GM21526 (cell line): ENCODE measurements around the gene XK.
"Not testable (repeated sequence)": the region's sequence is repeated elsewhere in the genome, so short reads cannot be mapped to it uniquely, and the experiment has no call there.

Experiments
- ATAC-seq: cut with Tn5 transposase; IDR thresholded peaks from one replicate; pipeline ENCODE4 v1.9.1; 2021; ENCODE audit warnings: moderate library complexity; ENCODE audit not compliant: unreplicated experiment, low FRiP score

The XK gene

GRCh38 chrX:37752281-37752680, 66.7 kb downstream of the XK start:
- ATAC-seq, result no peak

GRCh38 chrX:37752936-37753335, 67.3 kb downstream of the XK start:
- no peak for ATAC-seq

GRCh38 chrX:37753384-37753783, 67.8 kb downstream of the XK start:
- no peak for ATAC-seq

- peak; percentile 20 for ATAC-seq
These were observed 68.9 kb downstream of the XK start for GRCh38 chrX:37754516-37754915.

- ATAC-seq, result peak; percentile 91
These were observed 69.4 kb downstream of the XK start for GRCh38 chrX:37755025-37755424.

GRCh38 chrX:37757082-37757481, 71.5 kb downstream of the XK start:
- no peak for ATAC-seq

GRCh38 chrX:37759351-37759750, 73.8 kb downstream of the XK start:
- no peak for ATAC-seq

- ATAC-seq, result no peak
These were observed 74.4 kb downstream of the XK start for GRCh38 chrX:37759878-37760418.

- no peak for ATAC-seq
These were observed 77.8 kb downstream of the XK start for GRCh38 chrX:37763400-37763799.

GRCh38 chrX:37765507-37765906, 79.9 kb downstream of the XK start:
- no peak for ATAC-seq

GRCh38 chrX:37767430-37767829, 81.8 kb downstream of the XK start:
- no peak for ATAC-seq

- not testable (repeated sequence) for ATAC-seq
These were observed 83.3 kb downstream of the XK start for GRCh38 chrX:37768866-37769265.

- peak; percentile 67 for ATAC-seq
These were observed 90.8 kb downstream of the XK start for GRCh38 chrX:37776283-37776986.

- peak; percentile 28 for ATAC-seq
These were observed 91.4 kb downstream of the XK start for GRCh38 chrX:37776987-37777325.

- ATAC-seq, result no peak
These were observed 94.3 kb downstream of the XK start, which contains the start of gene CYBB for GRCh38 chrX:37779857-37780256. Gene CYBB, plus strand, starts transcription at chrX:37780059. Its CDS starts 19 bp downstream, at chrX:37780078.

- ATAC-seq, result peak; percentile 6
These were observed 95.5 kb downstream of the XK start for GRCh38 chrX:37781081-37781480.
